Esophagus muscularis mucosa (tissue), 4 donors: ENCODE data around the gene AVPR1B. TPM values are rescaled to one million over a fixed set of nuclear protein-coding genes. Genes with fewer than 3 reads are reported as not detected.

Experiments
- DNase-seq: peaks from one replicate; pipeline ENCODE4 v3.0.0-alpha.2; 2017; ENCODE audit errors: extremely low spot score
- H3K27ac ChIP-seq, 4 donors: fragments of 200-600 bp; sonication (generic); replicated peaks in 1 of 4; 1 replicate in 3 of 4; 2 replicates in 1 of 4; pipeline ENCODE4 v1.5.1; 2016 to 2019; ENCODE audit warnings: mild to moderate bottlenecking in 1 of 4
- H3K27me3 ChIP-seq, 4 donors: fragments of 200-600 bp; sonication (generic); one replicate each; pipeline versions ENCODE4 v1.5.1 to v1.6.0; 2016 to 2019
- H3K36me3 ChIP-seq, 4 donors: fragments of 200-600 bp; sonication (generic); one replicate each; pipeline ENCODE4 v1.5.1; 2016 to 2019
- H3K4me1 ChIP-seq, 4 donors: fragments of 200-600 bp; sonication (generic); one replicate each; pipeline ENCODE4 v1.5.1; 2016 to 2019
- H3K4me3 ChIP-seq, 4 donors: fragments of 200-600 bp; sonication (generic); 1 replicate in 2 of 4; 2 replicates in 2 of 4; pipeline ENCODE4 v1.5.1; 2016 to 2019; ENCODE audit warnings: mild to moderate bottlenecking in 4 of 4, moderate library complexity in 1 of 4
- H3K9me3 ChIP-seq, 4 donors: fragments of 200-600 bp; sonication (generic); 1 replicate in 3 of 4; 2 replicates in 1 of 4; pipeline ENCODE4 v1.5.1; 2016 to 2019
- CTCF ChIP-seq, 3 experiments: fragments of 200-600 bp in 2 of 3; fragments of 450-650 bp in 1 of 3; sonication (generic) in 2 of 3; IDR thresholded peaks; one replicate each; pipeline ENCODE4 v1.5.1; 2017 to 2019; ENCODE audit warnings: antibody characterized with exemption in 3 of 3, mild to moderate bottlenecking in 2 of 3, moderate library complexity in 1 of 3
- EP300 ChIP-seq: sonication (generic); formaldehyde crosslinking; IDR thresholded peaks from one replicate; pipeline ENCODE4 v1.6.1; 2017; ENCODE audit warnings: antibody characterized with exemption
- POLR2A ChIP-seq: fragments of 450-650 bp; IDR thresholded peaks from one replicate; pipeline ENCODE4 v1.6.1; 2017; ENCODE audit warnings: antibody characterized with exemption, moderate library complexity, mild to moderate bottlenecking, low read depth
- POLR2AphosphoS5 ChIP-seq, 2 donors: sonication (generic); formaldehyde crosslinking; IDR thresholded peaks; one replicate each; pipeline ENCODE4 v1.6.1; 2017; ENCODE audit warnings: antibody characterized with exemption in 2 of 2
- WGBS: methylation state at CpG from one replicate; pipeline ENCODE4 v1.1.5; 2018; 5-methylcytosine and 5-hydroxymethylcytosine counted together
- intact Hi-C: fragments of 100-400 bp; cut with DNase I; formaldehyde crosslinking; loops from one replicate; pipeline ENCODE4 v1.15.1; 2023
- total RNA-seq, 4 donors: library from RNA; depleted of rRNA; stranded (reverse); fragments of >200 nt; gene quantifications; one replicate each; pipeline versions ENCODE4 v1.1.0 to v1.2.1, GENCODE V29; 2016

AVPR1B gene
- total RNA-seq, 4 donors from 2014 or later, result not detected

GRCh38 chr1:206142770-206143169 is 25.6 kb upstream of the AVPR1B start:
- Histone ChIP-seq H3K36me3 (no peaks in the 10 kb centered on the region), H3K27me3 (peaks cover 0 to 17% (median 0%) of the 10 kb centered on the region in 4 donors), H3K4me3 (no peak overlapping the region), H3K9me3 (no peaks in the 10 kb centered on the region), H3K4me1 (no peaks in the 10 kb centered on the region), H3K27ac (no peak overlapping the region)
- WGBS, result 73% methylated on average over 2 of the region's 2 CpGs
- TF ChIP-seq POLR2A, result no peak
- TF ChIP-seq POLR2AphosphoS5 (IDR thresholded peaks at IDR 0.05), result no peak
- no peak for TF ChIP-seq EP300
- TF ChIP-seq CTCF (IDR thresholded peaks at IDR 0.05), result no peak
- intact Hi-C loops, result no loop called here
- DNase-seq, result peak; percentile 2

- no peaks in the 10 kb centered on the region for H3K9me3 ChIP-seq
- H3K4me1 ChIP-seq, result no peaks in the 10 kb centered on the region
- H3K27me3 ChIP-seq, result peaks cover 0 to 17% (median 0%) of the 10 kb centered on the region in 4 donors
- H3K27ac ChIP-seq, result no peak overlapping the region
- 95% methylated on average over 3 of the region's 3 CpGs for WGBS
- intact Hi-C loops, result no loop called here
- no peaks in the 10 kb centered on the region for H3K36me3 ChIP-seq
- DNase-seq, result peak; percentile 79
- TF ChIP-seq EP300 (no peak), CTCF (IDR thresholded peaks at IDR 0.05) (no peak), POLR2AphosphoS5 (IDR thresholded peaks at IDR 0.05) (no peak), POLR2A (no peak)
- no peak overlapping the region for H3K4me3 ChIP-seq
These were observed 24.8 kb upstream of the AVPR1B start for GRCh38 chr1:206142011-206142410.

- no peak for DNase-seq
- Histone ChIP-seq H3K4me3 (no peak overlapping the region), H3K4me1 (no peaks in the 10 kb centered on the region), H3K27ac (no peak overlapping the region), H3K9me3 (no peaks in the 10 kb centered on the region), H3K27me3 (peaks cover 0 to 20% (median 0%) of the 10 kb centered on the region in 4 donors), H3K36me3 (no peaks in the 10 kb centered on the region)
- WGBS, result 43% methylated on average over 2 of the region's 2 CpGs
- TF ChIP-seq POLR2A, result no peak
- TF ChIP-seq EP300, result no peak
- no peak for TF ChIP-seq POLR2AphosphoS5 (IDR thresholded peaks at IDR 0.05)
- no peak for TF ChIP-seq CTCF (IDR thresholded peaks at IDR 0.05)
- intact Hi-C loops, result no loop called here
These were observed 19.1 kb upstream of the AVPR1B start for GRCh38 chr1:206136241-206136640.

- H3K9me3 ChIP-seq, result no peaks in the 10 kb centered on the region
- H3K27me3 ChIP-seq, result peaks cover 0 to 14% (median 0%) of the 10 kb centered on the region in 4 donors
- intact Hi-C loops, result no loop called here
- no peak for DNase-seq
- no peak for TF ChIP-seq POLR2A
- TF ChIP-seq POLR2AphosphoS5 (IDR thresholded peaks at IDR 0.05), result no peak
- no peak for TF ChIP-seq EP300
- TF ChIP-seq CTCF (IDR thresholded peaks at IDR 0.05), result no peak
- WGBS, result 95% methylated on average over 2 of the region's 2 CpGs
- no peaks in the 10 kb centered on the region for H3K36me3 ChIP-seq
- H3K27ac ChIP-seq, result no peak overlapping the region
- no peaks in the 10 kb centered on the region for H3K4me1 ChIP-seq
- no peak overlapping the region for H3K4me3 ChIP-seq
These were observed 18.1 kb upstream of the AVPR1B start for GRCh38 chr1:206135248-206135647.

GRCh38 chr1:206133751-206134415 is 16.7 kb upstream of the AVPR1B start:
- H3K4me1 ChIP-seq, result no peaks in the 10 kb centered on the region
- no peak overlapping the region for H3K27ac ChIP-seq
- intact Hi-C loops, result no loop called here
- H3K27me3 ChIP-seq, result peaks cover 0 to 11% (median 0%) of the 10 kb centered on the region in 4 donors
- WGBS, result 86% methylated on average over 7 of the region's 7 CpGs
- no peaks in the 10 kb centered on the region for H3K36me3 ChIP-seq
- TF ChIP-seq POLR2A (no peak), POLR2AphosphoS5 (IDR thresholded peaks at IDR 0.05) (no peak), EP300 (no peak), CTCF (IDR thresholded peaks at IDR 0.05) (no peak)
- no peak overlapping the region for H3K4me3 ChIP-seq
- no peak for DNase-seq
- no peaks in the 10 kb centered on the region for H3K9me3 ChIP-seq
